Caco-2 (cell line): ENCODE results near the gene ZNF506. TPM values are rescaled to one million over a fixed set of nuclear protein-coding genes. Genes with fewer than 3 reads are reported as not detected.

ENCODE experiments used
- BruUV-seq: library from RNA; stranded (reverse); fragments of 400-500 nt; replicated peaks from 2 replicates; lab custom pipeline; 2021; lab: Mats Ljungman, UMichigan
- CTCF ChIA-PET: fragments of 300-600 bp; sonication (Branson Sonifier 250); formaldehyde crosslinking; loops from one replicate; lab custom pipeline; 2022; ENCODE audit warnings: antibody characterized with exemption; lab: Charles Lee
- POLR2A ChIA-PET: fragments of 300-600 bp; sonication (Branson Sonifier 250); formaldehyde crosslinking; loops from one replicate; lab custom pipeline; 2022; ENCODE audit warnings: antibody characterized with exemption; lab: Charles Lee
- DNase-seq, 2 experiments: peaks; one replicate each; pipeline versions ENCODE4 v3.0.0 to v3.0.0-alpha.2; 2020 to 2022
- H3K27me3 ChIP-seq: replicated peaks from 2 replicates; pipeline ENCODE4 v1.6.0; 2011; ENCODE audit warnings: low read length; ENCODE audit not compliant: control insufficient read depth, insufficient read depth
- H3K36me3 ChIP-seq: 2 replicates; pipeline ENCODE4 v1.5.1; 2011; ENCODE audit warnings: low read length; ENCODE audit not compliant: control insufficient read depth, insufficient read depth
- H3K4me1 ChIP-seq: fragments of 250-450 bp; sonication (Bioruptor Pico); 2 replicates; pipeline ENCODE4 v1.5.1; 2020; ENCODE audit warnings: mild to moderate bottlenecking
- H3K4me3 ChIP-seq: 2 replicates; pipeline ENCODE4 v1.5.1; 2011; ENCODE audit warnings: low read depth, mild to moderate bottlenecking, control low read depth, low read length
- H3K9me3 ChIP-seq: fragments of 250-450 bp; sonication (Bioruptor Pico); 2 replicates; pipeline ENCODE4 v1.5.1; 2020; ENCODE audit warnings: mild to moderate bottlenecking, moderate library complexity
- H3K27ac Mint-ChIP-seq: one replicate; pipeline ENCODE4 v1.8.0; 2022; ENCODE audit warnings: mixed read lengths; ENCODE audit not compliant: unreplicated experiment
- H3K27me3 Mint-ChIP-seq: one replicate; pipeline ENCODE4 v1.8.0; 2022; ENCODE audit warnings: mixed read lengths; ENCODE audit not compliant: insufficient read depth, unreplicated experiment
- H3K36me3 Mint-ChIP-seq: one replicate; pipeline ENCODE4 v1.8.0; 2022; ENCODE audit warnings: mild to moderate bottlenecking, mixed read lengths; ENCODE audit not compliant: insufficient read depth, unreplicated experiment
- H3K4me1 Mint-ChIP-seq: one replicate; pipeline ENCODE4 v1.8.0; 2022; ENCODE audit warnings: low read depth, mixed read lengths; ENCODE audit not compliant: unreplicated experiment
- H3K4me3 Mint-ChIP-seq: one replicate; pipeline ENCODE4 v1.8.0; 2022; ENCODE audit warnings: mild to moderate bottlenecking, moderate library complexity, mixed read lengths; ENCODE audit not compliant: unreplicated experiment
- H3K9me3 Mint-ChIP-seq: one replicate; pipeline ENCODE4 v1.8.0; 2022; ENCODE audit warnings: mixed read lengths; ENCODE audit not compliant: unreplicated experiment
- intact Hi-C: fragments of 100-400 bp; cut with micrococcal nuclease; formaldehyde crosslinking; loops from one replicate; pipeline ENCODE4 v1.10.0; 2022; ENCODE audit not compliant: unreplicated experiment
- total RNA-seq: library from RNA; stranded (reverse); gene quantifications from 2 replicates; pipeline ENCODE4 v1.2.3, GENCODE V29; 2022
- TF ChIP-seq, protein P1 (sequence below), 2 experiments: fragments of 200-600 bp in 1 of 2; IDR thresholded peaks; 1 replicate in 1 of 2; 2 replicates in 1 of 2; pipeline versions ENCODE4 v1.5.1 to v1.8.0; 2011 to 2022; ENCODE audit warnings: antibody characterized with exemption in 1 of 2, control low read depth in 1 of 2, inconsistent platforms in 1 of 2, low read depth in 1 of 2, low read length in 1 of 2, mild to moderate bottlenecking in 1 of 2, moderate library complexity in 1 of 2; ENCODE audit not compliant: insufficient read depth in 1 of 2, severe bottlenecking in 1 of 2, unreplicated experiment in 1 of 2

ZNF506 gene
- total RNA-seq, 1 experiment from 2014 or later = 9.4 TPM

DNA sequence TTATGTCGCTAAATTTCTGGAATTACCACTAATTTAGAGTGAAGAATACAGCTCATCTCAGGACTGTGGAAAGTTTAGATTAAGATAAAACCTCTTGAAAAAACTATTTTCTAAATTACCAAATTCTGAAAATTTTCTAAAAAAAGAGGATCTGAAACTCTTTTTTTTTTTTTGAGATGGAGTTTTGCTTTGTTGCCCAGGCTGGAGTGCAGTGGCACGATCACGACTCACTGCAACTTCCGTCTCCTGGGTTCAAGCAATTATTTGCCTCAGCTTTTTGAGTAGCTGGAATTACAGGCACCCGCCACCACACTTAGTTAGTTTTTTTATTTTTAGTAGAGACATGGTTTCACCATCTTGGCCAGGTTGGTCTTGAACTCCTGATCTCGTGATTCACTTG, 27.5 kb upstream of the ZNF506 start:
- TF ChIP-seq, protein P1, sequence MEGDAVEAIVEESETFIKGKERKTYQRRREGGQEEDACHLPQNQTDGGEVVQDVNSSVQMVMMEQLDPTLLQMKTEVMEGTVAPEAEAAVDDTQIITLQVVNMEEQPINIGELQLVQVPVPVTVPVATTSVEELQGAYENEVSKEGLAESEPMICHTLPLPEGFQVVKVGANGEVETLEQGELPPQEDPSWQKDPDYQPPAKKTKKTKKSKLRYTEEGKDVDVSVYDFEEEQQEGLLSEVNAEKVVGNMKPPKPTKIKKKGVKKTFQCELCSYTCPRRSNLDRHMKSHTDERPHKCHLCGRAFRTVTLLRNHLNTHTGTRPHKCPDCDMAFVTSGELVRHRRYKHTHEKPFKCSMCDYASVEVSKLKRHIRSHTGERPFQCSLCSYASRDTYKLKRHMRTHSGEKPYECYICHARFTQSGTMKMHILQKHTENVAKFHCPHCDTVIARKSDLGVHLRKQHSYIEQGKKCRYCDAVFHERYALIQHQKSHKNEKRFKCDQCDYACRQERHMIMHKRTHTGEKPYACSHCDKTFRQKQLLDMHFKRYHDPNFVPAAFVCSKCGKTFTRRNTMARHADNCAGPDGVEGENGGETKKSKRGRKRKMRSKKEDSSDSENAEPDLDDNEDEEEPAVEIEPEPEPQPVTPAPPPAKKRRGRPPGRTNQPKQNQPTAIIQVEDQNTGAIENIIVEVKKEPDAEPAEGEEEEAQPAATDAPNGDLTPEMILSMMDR (IDR thresholded peaks at IDR 0.05; ENCODE audit: insufficient read depth in 1 of 2, low read depth in 1 of 2, low read length in 1 of 2, severe bottlenecking in 1 of 2, unreplicated experiment in 1 of 2) = no peak
- BruUV-seq = no TSS peak
- H3K36me3 ChIP-seq = no peaks in the 10 kb centered on the region
- Mint-ChIP-seq H3K4me3 (no peak overlapping the region), H3K36me3 (no peaks in the 10 kb centered on the region), H3K9me3 (peaks cover 9% of the 10 kb centered on the region), H3K27ac (no peak overlapping the region), H3K27me3 (no peaks in the 10 kb centered on the region), H3K4me1 (no peaks in the 10 kb centered on the region)
- ChIA-PET POLR2A (no interaction called here), CTCF (no interaction called here)
- intact Hi-C loops = no loop called here
- H3K4me3 ChIP-seq = no peak overlapping the region
- no peak for DNase-seq
- H3K9me3 ChIP-seq = peaks cover 15% of the 10 kb centered on the region
- H3K27me3 ChIP-seq = no peaks in the 10 kb centered on the region
- no peaks in the 10 kb centered on the region for H3K4me1 ChIP-seq

DNA sequence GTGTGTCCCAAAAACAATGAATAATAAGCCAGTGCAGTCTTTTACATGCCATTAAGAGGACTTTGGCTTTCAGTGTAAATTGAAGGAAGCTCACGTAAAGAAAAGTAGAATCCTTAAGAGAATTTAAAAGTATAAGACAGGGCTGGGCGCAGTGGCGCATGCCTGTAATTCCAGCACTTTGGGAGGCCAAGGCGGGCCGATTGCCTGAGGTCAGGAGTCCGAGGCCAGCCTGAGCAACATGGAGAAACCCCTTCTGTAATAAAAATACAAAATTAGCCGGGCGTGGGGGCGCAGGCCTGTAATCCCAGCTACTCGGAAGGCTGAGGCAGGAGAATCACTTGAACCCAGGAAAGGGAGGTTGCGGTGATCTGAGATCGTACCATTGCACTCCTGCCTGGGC, 26.2 kb upstream of the ZNF506 start:
- peaks cover 21% of the 10 kb centered on the region for H3K9me3 ChIP-seq
- intact Hi-C loops = no loop called here

DNA sequence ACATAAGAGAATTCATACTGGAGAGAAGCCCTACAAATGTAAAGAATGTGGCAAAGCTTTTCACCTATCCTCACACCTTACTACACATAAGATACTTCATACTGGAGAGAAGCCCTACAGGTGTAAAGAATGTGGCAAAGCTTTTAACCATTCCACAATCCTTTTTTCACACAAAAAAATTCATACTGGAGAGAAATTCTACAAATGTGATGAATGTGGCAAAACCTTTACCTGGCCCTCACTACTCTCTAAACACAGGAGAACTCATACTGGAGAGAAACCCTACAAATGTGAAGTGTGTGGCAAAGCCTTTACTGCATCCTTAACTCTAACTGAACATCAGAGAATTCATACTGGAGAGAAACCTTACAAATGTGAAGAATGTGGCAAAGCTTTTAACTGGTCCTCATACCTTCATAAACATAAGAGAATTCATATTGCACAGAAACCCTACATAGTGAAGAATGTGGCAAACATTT, 14.0 kb upstream of the ZNF506 start:
- Histone ChIP-seq H3K4me1 (no peaks in the 10 kb centered on the region), H3K27me3 (no peaks in the 10 kb centered on the region), H3K36me3 (no peaks in the 10 kb centered on the region), H3K4me3 (no peak overlapping the region), H3K9me3 (peaks cover 55% of the 10 kb centered on the region)
- no TSS peak for BruUV-seq
- H3K4me1 Mint-ChIP-seq = no peaks in the 10 kb centered on the region
- DNase-seq = no peak
- POLR2A ChIA-PET = no interaction called here
- H3K36me3 Mint-ChIP-seq = no peaks in the 10 kb centered on the region
- no peak overlapping the region for H3K27ac Mint-ChIP-seq
- no peak overlapping the region for H3K4me3 Mint-ChIP-seq
- H3K27me3 Mint-ChIP-seq = no peaks in the 10 kb centered on the region
- H3K9me3 Mint-ChIP-seq = peaks cover 40% of the 10 kb centered on the region
- intact Hi-C loops = no loop called here
- TF ChIP-seq, protein P1 (IDR thresholded peaks at IDR 0.05; ENCODE audit: insufficient read depth in 1 of 2, low read depth in 1 of 2, low read length in 1 of 2, severe bottlenecking in 1 of 2, unreplicated experiment in 1 of 2) = no peak
- CTCF ChIA-PET = no interaction called here

More for the DNA sequence above, 26.2 kb upstream of the ZNF506 start:
- H3K27me3 ChIP-seq = no peaks in the 10 kb centered on the region
- DNase-seq = no peak
- no peak overlapping the region for H3K4me3 Mint-ChIP-seq
- no peaks in the 10 kb centered on the region for H3K27me3 Mint-ChIP-seq
- peaks cover 9% of the 10 kb centered on the region for H3K9me3 Mint-ChIP-seq
- BruUV-seq = no TSS peak
- H3K27ac Mint-ChIP-seq = no peak overlapping the region
- H3K4me1 ChIP-seq = no peaks in the 10 kb centered on the region
- no peaks in the 10 kb centered on the region for H3K36me3 ChIP-seq
- TF ChIP-seq, protein P1 (IDR thresholded peaks at IDR 0.05; ENCODE audit: insufficient read depth in 1 of 2, low read depth in 1 of 2, low read length in 1 of 2, severe bottlenecking in 1 of 2, unreplicated experiment in 1 of 2) = no peak
- ChIA-PET POLR2A (no interaction called here), CTCF (no interaction called here)
- no peaks in the 10 kb centered on the region for H3K36me3 Mint-ChIP-seq
- H3K4me3 ChIP-seq = no peak overlapping the region
- H3K4me1 Mint-ChIP-seq = no peaks in the 10 kb centered on the region
